HUDEP-2 (cell line): Measurements from ENCODE around the gene UNC5C.
"Not testable (repeated sequence)": the region's sequence is repeated elsewhere in the genome, so short reads cannot be mapped to it uniquely, and the experiment has no call there.

ENCODE experiments used
- DNase-seq, 76 experiments: peaks; one replicate each; lab custom pipeline; 2025; ENCODE audit not compliant: unreplicated experiment in 76 of 76; lab: John Stamatoyannopoulos, UW

Gene UNC5C

DNA sequence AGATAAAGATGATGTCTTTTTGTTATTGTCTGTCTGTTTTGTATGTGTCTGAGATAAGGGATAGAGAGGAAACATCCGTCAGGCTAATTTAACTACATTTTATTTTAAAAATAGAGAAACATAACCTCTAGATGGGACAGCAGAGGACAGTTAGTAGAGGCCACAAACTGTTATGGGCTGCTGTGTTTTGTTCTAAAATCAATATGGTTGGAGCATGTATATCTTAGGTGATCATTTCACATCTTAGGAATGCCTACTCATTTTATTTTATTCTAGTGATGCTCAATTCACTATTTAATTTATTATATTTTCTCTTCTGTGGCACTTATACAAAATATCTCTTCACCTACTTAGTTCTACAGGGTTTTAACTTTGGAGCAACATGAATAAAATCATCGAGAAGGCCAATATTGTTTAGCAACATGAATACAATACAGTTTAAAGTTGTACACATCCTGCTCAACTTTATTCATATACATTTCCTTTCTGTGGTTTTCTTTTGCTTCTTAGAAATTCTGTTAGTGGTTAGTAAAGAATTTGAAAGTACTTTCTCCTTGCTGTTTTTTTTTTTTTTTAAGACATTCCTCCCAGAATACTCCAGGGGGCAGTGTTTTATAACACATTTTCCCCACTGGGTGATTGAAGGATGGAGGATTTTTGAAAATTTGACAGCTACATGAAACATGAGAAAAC is 392.9 kb downstream of the UNC5C start:
- peak in 11 of 76 experiments; percentile 1 to 32 (median 5) for DNase-seq

DNA sequence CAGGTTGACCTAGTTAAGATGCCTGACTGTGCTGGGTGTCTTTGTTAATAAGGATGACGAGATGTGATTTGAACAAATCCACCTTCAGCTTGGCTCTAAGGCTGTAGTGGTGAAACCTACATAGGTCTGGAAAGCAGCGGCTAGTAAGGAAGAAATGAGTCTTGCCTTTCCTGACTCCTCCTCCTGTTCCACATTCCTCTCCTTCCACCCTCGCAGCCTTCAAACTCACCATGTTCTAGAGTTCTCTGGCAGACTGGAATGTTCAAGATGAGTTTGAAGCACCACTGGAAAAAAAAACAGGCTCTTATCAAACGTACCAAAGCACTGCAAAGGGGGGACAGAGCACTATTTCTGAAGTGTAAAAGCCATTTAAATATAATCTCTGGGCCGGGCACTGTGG is 395.6 kb downstream of the UNC5C start:
- no peak for DNase-seq

DNA sequence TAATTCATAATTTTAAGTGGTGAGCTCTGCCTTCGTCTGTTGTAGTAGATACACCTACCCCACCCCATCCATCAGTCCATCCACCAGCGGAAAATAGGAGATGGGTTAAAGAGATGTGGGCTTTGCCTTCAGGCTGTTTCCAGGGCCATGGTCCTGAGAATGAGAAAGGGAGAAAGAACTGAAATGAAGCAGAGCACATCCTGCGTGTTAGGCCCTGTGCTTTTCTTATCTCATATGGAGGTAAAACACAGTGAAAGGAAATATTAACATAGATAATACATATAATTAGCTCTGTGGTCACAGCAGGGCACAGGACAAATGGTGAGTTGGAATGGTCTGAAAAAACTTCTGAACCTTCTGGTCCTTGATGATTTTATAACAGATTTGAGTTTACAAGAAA is 397.5 kb downstream of the UNC5C start:
- DNase-seq = no peak

DNA sequence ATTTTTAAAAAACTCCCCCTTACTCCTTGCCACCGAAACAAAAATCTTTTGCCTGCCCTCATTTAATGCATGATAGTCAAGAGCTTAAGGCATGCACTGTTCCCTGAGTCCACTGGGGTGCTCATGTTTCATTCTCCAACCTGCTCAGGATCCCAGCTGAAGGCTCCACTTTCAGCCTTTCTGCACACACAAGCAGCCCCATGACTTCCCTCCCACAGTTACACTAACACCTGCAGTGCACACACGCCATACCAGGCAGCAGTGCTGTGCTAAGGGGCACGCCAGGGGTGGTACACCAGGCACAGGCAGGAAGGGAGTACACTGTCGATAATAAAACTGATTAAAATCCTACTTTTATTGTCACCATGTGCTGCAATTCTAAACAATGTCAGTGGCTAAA is 405.8 kb downstream of the UNC5C start:
- DNase-seq = no peak

DNA sequence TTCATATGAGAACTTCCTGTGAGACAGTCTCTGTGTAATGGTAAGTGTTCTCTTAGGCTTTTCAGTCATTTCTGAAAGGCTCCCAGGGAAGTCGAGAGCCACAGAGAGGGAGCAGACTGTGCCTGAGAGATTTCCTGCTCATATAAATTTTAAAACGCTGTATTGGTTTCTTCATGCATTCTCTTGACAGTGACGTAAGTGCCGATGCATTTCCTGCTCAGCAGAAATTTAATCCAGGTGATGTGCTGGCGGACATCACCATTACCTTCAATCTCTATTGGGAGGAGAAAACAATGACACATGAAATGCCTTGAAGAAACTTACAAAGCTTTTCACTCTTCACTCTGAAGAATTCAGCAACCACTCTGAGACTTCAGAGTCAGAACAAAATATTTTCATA is 407.4 kb downstream of the UNC5C start:
- DNase-seq = no peak

DNA sequence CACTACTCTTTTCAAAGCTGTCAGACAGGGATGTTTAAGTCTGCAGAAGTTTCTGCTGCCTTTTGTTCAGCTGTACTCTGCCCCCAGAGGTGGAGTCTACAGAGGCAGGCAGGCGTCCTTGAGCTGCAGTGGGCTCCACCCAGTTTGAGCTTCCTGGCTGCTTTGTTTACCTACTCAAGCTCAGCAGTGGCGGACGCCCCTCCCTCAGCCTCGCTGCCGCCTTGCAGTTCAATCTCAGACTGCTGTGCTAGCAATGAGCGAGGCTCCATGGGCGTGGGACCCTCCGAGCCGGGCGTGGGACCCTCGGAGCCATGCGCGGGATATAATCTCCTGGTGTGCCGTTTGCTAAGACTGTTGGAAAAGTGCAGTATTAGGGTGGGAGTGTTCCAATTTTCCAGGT is 409.3 kb downstream of the UNC5C start:
- DNase-seq = not testable (repeated sequence)

DNA sequence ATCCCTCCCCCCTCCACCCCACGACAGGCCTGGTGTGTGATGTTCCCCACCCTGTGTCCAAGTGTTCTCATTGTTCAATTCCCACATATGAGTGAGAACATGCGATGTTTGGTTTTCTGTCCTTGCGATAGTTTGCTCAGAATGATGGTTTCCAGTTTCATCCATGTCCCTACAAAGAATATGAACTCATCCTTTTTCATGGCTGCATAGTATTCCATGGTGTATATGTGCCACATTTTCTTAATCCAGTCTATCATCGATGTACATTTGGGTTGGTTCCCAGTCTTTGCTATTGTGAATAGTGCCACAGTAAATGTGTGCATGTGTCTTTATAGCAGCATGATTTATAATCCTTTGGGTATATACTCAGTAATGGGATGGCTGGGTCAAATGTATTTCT is 414.8 kb downstream of the UNC5C start:
- DNase-seq = not testable (repeated sequence)

DNA sequence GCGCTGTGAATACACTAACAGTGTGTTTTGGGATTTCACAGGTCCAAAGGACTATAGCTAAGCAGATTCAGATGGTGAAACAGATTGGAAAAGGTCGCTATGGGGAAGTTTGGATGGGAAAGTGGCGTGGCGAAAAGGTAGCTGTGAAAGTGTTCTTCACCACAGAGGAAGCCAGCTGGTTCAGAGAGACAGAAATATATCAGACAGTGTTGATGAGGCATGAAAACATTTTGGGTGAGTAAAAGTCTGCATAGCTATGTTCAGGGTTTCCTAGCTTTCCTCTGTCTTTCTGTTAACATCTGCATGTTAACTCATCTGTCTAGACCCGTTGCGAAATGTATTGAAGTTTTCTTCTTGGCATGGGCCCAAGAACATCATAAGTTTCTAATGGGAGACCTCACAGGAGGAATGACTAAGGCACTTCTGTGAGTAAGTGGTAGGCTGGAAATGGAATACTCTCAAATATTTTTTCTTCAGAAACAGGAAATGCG is 418.9 kb downstream of the UNC5C start:
- DNase-seq = no peak

DNA sequence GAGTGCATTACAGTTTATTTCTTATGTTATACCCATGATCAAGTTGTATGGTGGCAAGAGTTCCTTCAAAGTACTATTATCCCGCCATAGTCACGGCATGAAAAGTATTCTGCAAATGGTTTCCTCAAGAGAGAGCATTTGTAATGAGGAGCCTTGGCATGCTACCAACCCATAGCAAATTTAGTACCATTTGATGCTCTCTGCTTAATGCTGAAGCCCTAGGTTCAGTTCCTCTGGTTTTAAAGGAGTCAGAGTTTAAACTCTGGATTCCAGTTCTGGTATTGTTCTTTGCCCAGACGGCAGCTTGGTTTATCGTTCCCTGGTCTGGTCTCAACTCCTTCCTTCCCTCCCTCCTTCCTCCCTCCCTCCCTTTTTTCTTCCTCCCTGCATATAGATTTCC is 419.7 kb downstream of the UNC5C start:
- no peak for DNase-seq

DNA sequence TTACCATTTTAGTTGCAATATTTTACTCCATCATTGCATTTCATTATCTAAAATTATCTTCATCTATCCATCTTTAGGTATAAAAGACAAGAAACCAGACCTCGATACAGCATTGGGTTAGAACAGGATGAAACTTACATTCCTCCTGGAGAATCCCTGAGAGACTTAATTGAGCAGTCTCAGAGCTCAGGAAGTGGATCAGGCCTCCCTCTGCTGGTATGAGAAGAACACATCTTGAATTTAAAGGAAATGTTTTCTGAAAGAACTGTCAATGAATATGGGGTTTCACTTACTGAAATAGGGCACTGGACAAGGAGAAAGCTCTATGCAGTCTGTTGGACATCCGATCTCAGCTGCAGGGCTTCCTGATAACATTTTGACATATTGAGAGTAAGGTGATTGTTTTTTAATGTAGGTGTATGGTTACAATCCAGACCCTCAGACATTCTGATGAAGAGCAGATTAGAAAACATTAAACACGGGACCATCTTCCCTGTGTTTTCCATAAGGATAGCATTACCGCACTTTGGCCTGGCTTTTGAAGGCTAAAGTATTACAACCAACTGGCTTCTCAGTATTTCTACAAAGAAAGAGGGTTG is 423.8 kb downstream of the UNC5C start:
- DNase-seq = no peak

DNA sequence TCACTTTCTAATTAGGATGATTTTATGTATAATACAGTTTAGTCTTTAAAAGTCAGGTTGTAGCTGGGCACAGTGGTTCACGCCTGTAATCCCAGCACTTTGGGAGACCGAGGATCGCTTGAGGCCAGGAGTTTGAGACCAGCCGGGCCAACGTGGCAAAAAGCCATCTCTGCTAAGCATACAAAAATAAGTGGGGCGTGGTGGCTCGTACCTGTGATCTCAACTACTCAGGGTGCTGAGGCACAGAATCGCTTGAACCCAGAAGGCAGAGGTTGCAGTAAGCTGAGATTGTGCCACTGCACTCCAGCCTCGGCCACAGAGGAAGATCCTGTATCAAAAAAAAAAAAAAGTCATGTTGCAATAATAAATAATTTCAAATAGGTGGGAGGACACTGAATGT is 426.8 kb downstream of the UNC5C start:
- no peak for DNase-seq

DNA sequence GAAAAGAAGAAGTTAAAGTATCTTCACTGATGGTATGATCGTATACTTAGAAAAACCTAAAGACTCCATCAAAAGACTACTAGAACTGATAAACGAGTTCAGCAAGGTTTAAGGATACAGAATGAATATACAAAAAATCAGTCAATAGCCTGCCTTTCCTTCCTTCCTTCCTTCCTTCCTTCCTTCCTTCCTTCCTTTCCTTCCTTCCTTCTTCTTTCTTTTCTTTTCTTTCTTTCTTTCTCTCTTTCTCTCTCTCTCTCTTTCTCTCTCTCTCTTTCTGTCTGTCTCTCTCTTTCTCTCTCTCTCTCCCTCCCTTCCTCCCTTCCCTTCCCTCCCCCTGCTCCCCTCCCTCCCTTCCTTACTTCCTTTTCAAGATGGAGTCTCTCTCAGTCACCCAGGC is 428.3 kb downstream of the UNC5C start:
- no peak for DNase-seq

DNA sequence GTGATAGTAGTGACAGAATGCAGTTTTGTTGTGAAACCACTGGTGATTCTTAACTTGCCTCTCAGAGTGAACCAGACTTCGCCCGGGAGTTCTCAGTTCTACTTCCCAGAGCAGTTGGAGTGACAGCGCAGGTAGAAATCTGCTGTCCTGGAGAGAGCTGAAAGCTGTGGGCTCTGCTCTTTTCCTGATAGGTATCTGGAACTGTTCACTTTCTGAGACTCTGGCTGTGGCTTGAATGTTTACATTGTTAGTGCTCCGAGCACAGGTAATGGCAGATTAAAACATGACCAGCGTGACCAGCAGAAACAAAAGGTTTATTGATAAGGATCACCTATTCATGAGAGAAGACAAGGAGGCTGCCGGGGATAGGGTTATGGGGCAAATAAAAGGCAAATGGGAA is 430.3 kb downstream of the UNC5C start:
- no peak for DNase-seq

DNA sequence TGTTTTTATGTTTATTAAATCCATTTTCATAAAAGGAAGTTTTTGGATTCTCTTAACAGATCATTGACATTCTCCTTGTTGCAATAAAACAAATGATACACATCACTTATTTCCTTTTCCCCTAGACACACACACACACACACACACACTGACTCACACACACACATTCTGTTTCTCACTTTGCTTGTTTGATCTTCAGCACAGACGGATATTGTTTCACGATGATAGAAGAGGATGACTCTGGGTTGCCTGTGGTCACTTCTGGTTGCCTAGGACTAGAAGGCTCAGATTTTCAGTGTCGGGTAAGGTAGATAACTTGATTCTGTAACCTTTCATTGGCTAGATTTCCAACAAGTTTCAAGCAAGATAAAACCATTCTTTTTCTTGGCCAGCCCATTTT is 434.3 kb downstream of the UNC5C start:
- no peak for DNase-seq
